ENCODE measurements around the gene EXOC4.

EXOC4 gene

GRCh38 chr7:133234961-133235875, 17.7 kb upstream of the EXOC4 start:
- TF ChIP-seq CTCF (IDR thresholded peaks at IDR 0.05), result no peak
- Histone ChIP-seq H3K27ac (no peak overlapping the region), H3K4me3 (no peak overlapping the region)
- DNase-seq (ENCODE audit: low spot score), result no peak

GRCh38 chr7:133237545-133237944, 15.3 kb upstream of the EXOC4 start:
- H3K27ac ChIP-seq, result no peak overlapping the region
- no peak overlapping the region for H3K4me3 ChIP-seq
- TF ChIP-seq CTCF (IDR thresholded peaks at IDR 0.05), result no peak
- no peak for DNase-seq (ENCODE audit: low spot score)

- TF ChIP-seq CTCF (IDR thresholded peaks at IDR 0.05), result no peak
- H3K4me3 ChIP-seq, result no peak overlapping the region
- DNase-seq (ENCODE audit: low spot score), result no peak
- no peak overlapping the region for H3K27ac ChIP-seq
These were observed 12.6 kb upstream of the EXOC4 start for GRCh38 chr7:133240302-133240701.

GRCh38 chr7:133246558-133246957, 6.3 kb upstream of the EXOC4 start:
- Histone ChIP-seq H3K27ac (no peak overlapping the region), H3K4me3 (no peak overlapping the region)
- DNase-seq (ENCODE audit: low spot score), result no peak
- no peak for TF ChIP-seq CTCF (IDR thresholded peaks at IDR 0.05)

GRCh38 chr7:133248901-133249300, 4.0 kb upstream of the EXOC4 start:
- no peak for TF ChIP-seq CTCF (IDR thresholded peaks at IDR 0.05)
- DNase-seq (ENCODE audit: low spot score), result no peak
- no peak overlapping the region for H3K27ac ChIP-seq
- no peak overlapping the region for H3K4me3 ChIP-seq

GRCh38 chr7:133252506-133252857, 396 bp upstream of the EXOC4 start:
- TF ChIP-seq CTCF (IDR thresholded peaks at IDR 0.05), result no peak
- Histone ChIP-seq H3K4me3 (no peak overlapping the region), H3K27ac (no peak overlapping the region)
- no peak for DNase-seq (ENCODE audit: low spot score)

GRCh38 chr7:133253519-133253875, 619 bp downstream of the EXOC4 start:
- peak overlapping the region in 1 of 2 donors; percentile 83 for H3K27ac ChIP-seq
- DNase-seq (ENCODE audit: low spot score), result no peak
- H3K4me3 ChIP-seq, result peak overlapping the region; percentile 79
- no peak for TF ChIP-seq CTCF (IDR thresholded peaks at IDR 0.05)

Data from coronary artery (tissue), 2 donors.